Pons (tissue), 1 donor: ENCODE data around the gene MAP3K7.
A peak's percentile ranks its signal among the peaks of the same experiment; 100 is the strongest.

Source experiments
- DNase-seq: peaks from one replicate; pipeline ENCODE4 v3.0.0-alpha.2; 2016; ENCODE audit warnings: low spot score

Gene MAP3K7

DNA sequence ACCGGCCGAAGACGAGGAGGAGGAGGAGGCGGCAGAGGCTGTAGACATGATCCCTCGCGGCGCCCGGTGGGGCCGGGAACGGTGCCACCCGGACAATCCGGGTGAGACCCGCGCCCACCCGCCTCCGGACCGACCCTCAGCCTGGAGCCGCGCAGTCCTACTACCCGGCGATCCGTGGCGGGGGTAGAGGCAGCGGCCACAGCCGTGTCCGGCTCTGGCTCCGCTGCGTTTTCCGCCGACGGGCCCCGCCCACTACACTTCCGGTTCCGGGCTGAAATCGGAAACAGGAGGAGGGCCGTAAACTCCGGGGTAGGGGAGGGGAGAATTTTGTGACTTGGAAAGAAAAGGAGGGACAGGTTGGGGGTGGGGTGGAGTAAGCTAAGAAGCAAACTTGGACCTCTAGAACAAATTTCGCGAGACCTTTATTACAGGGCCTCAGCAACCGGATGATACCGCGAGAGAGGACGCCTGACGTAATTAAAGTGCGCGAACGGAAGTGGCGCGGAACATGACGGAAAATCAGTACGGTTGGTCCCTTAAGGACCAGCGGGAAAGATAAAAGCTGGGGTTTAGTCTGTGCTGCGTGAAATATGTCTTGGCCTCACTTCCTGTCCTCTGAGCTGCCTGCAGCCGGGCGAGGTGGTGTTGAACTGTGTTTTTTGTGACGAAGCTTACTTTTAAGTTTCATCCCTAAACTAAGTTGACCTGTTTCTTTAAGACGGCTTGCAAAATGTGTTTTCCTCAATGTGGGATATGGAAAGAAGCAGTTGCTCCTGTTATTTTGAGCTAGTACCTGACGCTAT is at the start of gene MAP3K7:
Gene MAP3K7, minus strand, starts transcription at position 237 of the 803 bp plus-strand sequence. Its CDS starts 189 bp downstream, at position 48.
- peak; percentile 95 for DNase-seq

DNA sequence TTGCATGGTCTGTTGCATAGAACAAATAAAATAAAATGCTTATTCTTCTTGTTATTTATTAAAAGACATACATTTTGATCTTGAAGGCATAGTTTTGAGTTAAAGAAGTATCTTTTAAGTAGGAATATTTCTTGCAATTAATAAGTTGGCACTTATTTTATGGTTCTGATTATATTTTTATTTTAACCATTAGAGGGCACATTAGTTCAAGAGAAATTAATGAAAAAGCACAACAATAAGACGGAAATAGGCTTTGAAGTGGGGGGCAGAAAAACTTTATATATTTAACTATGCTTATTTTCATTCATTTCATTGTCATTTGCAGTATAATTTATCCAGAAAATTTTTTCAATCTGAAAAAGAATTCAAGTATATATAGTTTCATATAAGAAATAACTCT is 44.2 kb upstream of the MAP3K7 start:
- DNase-seq: no peak

DNA sequence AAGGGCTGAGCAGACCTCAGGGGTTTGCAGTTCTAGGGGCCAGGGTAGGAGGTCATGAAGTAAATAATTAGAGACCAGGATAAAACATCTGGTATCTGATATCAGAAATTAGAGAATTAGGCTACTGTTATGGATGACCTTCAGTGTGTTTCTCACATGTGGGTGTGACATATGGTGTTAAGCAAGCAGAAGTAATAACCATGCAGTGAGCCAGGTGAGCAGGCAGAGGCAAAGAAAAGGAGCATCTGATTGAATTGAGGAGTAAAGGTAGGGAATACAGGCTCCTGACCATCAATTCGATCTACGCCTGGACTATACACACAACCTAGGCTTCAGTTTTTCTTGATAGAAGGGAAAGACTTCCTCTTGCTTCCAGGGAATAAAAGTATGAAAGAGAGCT is 34.7 kb upstream of the MAP3K7 start:
- no peak for DNase-seq

DNA sequence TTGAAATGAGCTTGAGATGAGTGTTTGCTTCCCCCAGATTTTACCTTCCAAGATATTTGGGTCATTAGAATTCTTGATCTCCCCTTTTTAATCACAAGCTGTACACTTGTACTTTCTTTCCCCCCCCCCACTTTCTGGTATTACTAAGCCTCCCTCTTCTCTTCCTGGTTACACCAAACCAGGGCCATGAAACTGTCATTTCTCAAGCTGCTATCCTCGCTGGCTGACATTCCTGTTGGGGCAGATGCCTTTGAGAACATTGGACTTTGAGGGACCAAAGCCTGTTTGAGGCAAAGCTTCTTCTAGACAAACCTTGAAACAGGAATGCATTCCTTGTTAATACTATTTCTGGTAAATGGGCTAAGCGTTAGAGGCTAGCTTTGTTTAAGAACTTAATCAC is 32.3 kb upstream of the MAP3K7 start:
- DNase-seq: no peak

DNA sequence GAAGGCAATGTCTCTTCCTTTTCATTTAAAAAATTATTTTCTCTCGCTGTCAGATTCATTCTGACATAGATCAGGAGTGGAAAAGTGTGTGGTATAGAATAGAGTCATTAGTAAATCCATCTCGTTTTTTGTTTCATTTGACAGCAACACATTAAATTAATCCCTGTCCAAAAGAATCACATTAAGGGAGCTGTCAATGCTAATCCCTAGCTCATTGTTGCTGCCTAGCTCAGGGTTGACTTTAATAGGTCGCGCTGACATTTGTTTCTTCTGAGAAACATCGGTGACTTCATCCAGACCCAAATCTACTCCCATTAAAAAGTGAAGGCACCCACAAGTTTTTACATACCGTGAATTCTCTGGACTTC is 25.4 kb upstream of the MAP3K7 start:
- DNase-seq: no peak

DNA sequence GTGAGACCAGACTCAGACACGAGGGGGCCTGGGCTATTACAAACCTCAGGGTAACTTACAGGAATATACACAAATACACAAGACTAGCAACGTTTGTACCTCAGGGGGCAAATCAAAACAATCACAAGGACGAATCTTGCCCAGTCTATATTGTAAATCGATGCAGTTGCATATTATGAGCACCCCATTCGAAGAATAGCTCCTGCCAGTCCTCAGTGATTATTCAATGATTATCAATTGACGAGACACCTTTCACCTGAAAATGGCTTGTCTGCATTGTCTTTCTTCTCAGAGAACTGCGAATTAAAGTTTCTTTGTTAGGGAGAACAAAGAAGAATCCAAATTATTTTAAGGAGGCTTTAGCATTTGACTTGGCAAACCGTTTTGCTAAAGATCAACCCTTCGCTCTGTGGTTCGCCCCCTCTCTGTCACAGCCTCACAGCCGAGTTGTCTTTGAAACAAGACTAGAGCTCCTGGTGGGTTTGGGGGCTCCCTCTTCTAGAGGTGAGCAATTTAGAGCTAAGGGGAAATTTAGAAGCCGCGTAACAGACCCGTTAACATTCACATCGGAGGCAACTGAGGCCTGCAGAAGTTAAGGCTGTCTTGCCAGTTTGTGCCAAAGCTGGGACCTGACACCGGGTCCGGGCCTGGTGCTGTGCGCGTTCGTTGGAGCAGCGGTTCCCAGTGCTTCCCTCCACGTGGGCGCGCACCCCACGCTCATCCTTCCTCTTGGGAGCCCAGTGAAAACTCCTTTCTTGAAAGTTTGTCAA is 24.9 kb upstream of the MAP3K7 start:
- DNase-seq: no peak

DNA sequence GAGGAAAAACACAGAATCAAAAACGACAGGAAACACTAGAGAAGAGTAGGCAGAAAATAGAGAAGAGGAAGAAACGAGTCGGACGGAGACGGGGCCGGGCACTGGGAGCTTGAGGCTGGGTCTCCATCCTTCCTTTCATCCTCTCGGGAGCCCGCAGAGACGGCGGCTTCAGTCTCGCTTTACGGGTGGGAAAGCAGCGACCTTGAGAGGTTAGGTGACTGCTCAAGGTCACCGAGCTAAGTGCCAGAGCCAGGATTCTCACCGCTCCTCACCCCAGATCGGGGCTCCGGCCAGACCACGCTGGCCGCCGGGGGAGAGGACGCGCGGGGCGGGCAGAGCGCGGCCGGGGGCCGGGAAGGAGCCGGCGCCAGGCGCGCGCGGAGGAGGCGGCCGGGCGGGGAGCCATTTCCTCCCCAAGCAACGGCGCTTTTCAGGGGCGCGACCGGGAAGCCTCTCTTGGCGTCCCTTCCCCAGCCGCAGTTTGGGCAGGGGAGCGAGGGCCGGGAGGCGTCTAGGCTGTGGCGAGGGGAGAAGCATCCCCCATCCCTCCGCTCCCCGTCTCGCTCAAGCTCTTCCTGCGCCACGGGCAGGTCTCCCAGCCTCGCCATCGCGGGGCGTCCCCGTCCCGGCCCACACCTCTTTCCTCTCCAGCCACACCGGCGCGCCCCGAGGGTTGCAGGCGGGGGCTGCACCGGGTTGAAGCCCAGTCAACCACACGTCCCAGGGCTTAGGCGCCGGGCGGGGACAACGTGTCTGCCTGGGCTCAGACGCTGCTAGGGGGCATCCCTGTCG is 24.1 kb upstream of the MAP3K7 start:
- no peak for DNase-seq

DNA sequence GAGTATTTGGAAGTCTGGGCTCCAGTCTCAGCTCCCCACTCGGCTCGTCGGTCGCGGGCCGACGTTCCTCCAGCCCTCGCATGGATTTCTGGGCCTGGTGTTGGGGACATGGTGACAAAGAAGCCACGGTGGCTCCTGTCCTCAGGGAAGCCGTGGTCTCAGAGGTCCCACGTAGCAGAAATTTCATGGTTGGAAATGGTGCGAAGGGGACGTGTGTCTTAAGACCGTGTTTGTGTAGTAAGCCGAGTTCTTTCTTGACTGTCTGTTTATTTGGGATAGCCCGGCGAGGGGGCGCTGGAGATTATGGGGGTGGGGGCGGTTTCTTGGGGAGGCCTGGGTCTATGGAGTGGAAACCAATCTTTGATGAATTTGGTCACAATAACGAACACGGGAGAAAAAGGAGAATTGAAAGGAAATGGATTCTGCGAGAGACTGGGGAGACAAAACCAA is 23.5 kb upstream of the MAP3K7 start:
- DNase-seq: peak; percentile 22

DNA sequence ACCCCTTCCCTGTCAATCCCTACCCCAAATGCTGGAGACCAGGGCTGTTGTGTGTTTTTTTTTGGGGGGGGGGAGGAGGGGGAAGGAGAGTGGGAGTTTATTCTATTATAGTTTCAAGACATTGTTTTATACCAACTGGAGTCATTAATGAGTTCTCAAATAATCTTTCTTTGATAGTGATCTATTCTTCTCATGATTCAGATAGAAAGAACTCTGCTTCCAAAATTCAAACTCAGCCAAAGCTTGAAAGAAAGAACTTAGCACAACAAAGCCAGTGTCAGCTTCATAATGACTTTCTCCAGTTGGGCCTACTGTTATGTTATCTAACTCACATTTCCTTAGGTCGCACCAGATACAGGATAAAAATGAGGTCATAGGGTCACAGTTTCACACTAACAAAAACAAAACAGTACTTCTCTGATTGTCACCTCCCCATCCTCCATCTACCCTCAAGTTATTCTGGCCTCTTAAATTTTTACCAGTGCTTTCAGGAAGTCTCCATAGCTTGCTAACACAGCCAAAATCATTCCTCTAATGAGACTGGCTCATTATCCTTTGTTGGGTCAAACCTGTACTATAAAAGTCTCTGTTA is 19.0 kb upstream of the MAP3K7 start:
- DNase-seq: no peak

DNA sequence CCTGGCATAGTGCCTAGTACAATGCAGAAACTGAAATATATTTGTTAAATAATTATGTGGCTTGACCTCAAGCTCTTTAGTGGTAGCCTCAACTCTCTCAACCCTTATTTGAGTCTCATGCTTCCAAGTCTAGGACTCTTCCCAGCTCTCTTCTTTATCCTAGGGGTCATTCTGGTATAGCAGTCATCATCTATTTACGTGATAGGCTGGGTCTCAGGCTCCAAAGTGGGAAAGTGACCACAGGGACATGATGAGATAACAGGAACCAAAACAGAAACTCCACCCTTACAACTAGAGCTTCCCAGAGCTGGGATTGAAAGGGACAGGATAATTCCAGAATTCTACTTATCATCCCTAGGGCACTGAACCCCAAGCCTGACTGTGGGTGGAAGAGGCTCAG is 17.7 kb upstream of the MAP3K7 start:
- DNase-seq: no peak

DNA sequence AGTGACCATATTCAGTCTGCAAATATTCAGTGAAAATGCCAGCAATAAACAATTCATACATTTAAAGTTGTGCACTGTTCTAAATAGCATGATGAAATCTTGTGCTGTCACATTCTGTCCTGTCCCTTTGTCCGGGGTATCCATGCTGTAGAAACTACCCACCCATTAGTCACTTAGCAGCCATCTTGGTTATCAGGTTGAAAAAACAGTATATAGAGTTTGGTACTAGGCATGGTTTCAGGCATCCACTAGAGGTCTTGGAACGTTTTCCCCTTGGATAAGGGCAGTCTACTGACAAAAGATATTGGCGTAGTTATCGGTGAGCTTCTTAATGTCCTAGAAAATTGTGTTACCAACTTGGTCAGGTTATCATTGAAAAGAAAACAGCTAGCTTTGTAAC is 12.3 kb upstream of the MAP3K7 start:
- no peak for DNase-seq

DNA sequence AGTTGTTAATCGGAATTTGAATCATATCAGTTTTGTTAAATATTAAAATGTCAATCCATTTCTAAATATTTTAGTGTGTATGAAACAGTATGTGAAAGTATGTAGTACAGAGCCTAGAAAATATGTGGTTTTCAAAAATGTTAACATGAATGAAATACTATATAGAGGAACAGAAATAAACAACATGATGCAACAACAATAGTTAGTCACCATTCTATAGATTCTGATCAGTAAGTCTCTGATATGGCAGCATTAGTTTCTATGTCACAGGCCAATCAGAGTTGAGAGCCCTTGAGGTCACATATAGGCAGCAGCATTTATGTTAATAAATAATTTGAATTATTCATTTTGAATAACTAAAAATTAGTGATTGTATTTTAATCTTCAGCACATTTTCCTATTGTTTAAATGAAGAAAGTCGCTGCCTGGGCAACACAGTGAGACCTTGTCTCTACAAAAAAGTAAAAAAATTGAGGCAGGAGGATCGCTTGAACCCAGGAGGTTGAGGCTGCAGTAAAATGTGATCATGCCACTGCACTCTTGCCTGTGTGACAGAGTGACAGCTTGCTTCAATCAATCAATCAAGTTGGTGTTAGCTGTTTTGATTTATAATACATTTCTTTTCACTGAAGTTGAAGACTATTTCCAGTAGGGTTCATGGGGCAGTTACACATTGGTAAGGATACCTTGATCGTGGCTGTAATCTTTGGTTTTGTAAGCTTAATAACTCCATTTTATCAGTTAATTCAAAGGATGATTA is 11.5 kb upstream of the MAP3K7 start:
- DNase-seq: no peak

DNA sequence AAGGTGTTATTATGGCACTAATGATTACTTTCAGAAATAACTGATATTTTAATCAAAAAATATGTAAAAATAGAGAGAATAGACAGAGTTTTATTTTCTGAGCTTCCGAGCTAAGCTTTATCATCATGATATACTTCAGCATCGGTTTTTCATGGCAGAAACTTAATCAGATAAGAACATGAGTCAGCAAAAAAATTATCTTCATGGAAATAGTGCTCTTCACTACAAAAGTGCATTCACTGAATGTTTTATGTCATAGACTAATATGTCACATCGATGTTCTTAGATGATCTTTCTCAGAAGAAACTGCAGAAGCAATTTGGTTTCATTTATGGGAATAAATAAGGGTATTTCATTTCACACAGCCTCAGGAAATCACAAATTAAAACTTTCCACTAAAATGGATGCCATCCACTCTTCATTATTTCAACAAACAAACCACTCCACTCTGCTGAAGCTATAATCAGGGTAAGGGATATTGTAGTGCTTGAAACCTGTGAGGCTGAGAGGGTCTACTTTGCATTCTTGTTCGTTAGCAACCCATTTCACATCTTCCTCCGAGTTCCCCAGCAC is 10.2 kb upstream of the MAP3K7 start:
- no peak for DNase-seq

DNA sequence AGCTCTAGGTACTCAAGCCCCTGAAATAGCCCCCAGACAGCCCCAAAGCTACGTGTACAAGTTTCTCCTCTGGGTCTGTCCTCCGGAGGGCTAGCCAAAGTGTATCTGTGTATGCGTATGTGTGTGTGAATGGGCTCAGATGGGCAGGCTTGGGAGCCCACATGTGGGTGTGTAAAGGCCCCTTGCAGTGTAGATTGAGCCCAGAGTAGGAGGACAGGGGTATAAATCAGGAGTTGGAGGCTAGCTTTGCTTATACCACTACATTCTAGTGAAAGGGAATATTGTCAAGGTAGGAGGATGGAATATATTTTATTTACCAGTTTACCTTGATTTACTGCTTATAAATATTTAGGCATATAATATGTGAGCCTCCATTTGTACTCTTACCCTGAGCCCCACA is 9.0 kb upstream of the MAP3K7 start:
- DNase-seq: no peak

DNA sequence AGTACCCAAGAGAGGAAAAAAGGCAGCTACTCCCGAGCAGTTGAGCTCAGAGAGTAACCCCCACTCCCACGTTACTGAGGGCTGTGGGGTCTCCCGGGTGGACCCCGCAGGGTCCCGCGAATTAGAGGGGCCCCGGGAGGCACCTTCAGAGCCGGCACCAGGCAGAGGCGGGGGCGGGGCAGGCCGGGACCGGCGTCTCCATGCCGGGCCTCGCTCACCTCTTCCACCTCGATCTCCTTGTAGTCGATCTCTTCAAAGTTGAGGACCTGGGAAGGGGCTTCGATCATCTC is 381 bp downstream of the MAP3K7 start:
- peak; percentile 6 for DNase-seq

DNA sequence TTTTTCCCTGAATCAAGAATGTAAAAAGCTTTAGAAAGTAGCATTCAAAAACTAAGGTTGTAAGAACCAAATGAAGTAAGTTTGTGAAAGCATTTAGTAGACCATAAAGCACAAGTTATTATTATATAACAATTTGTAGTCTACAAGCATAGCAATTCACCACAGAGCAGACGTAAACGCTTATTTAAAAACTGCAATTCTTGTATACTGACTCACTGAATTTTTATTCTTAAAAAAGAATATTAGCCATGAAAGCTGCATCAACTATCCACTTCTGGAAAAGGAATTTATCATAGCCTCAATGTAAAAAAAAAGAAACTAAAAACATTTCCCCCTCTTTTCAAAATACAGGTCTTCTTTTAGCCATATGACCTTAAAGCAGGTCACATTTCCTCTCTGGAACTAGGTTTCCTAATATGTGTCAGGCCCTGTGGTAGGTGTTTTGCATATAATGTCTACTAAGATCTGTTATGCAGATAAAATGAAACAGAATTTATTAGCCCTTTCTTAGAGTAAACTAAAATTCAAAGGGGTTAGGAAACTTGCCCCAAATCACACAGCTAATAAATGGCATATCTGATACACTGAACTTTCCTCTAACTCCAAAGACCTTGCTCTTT is 2.1 kb downstream of the MAP3K7 start:
- no peak for DNase-seq

DNA sequence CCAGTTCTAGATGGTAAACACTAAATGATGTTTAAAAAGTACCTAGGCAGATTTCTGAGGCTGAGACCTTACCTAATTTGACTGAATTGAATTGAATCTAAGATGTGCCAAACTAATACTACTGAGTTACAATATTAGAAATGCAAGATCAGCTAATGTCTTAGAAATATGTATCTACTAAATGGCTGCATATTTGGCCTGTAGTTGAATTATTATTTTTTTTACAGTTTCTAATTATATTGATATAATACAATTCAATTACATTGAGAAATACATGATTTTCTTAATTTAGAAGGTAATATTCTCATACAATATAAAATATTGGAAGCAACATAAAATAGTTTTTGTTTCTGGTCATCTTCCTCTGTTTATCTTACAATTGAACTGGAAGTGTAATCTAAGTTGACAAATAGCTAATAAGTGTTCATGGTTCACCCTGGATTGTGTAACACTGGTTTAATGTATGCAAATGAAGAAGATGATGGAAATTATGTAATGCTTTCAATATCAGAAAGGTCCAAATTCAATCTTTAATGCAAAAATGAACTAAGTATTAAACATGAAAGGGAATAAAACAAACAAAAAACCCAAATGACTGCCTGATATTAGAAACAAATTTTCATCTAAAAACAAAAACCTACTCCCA is 2.9 kb downstream of the MAP3K7 start:
- no peak for DNase-seq

DNA sequence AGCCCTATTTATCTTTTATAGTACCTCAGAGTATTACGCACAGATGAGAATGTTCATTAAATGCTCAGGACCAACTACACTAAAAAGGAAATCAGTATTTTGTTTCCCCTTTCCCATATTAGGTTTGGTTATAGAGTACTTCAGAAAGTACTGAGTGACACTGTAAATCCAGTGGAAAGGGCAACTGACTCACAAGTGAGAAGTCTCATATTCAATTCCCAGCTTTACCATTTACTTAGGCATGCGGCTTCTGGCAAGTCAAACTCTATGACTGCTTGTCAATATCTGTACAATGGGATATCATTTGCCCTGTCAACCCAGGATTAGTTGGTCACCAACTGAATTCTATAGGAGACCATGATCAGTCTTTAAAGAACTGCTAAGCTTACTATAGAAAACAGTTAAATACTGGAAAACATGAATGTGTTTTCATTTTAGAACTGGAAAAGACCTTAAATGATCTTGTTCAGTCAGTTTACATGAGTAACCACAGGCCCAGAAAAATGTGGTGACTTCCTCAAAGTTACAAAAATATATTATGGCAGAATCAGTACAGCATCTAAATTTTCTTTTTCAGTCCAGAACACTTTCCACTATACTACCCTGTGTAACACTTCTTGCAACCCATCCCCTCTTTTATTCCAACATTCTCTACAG is 3.6 kb downstream of the MAP3K7 start:
- no peak for DNase-seq

DNA sequence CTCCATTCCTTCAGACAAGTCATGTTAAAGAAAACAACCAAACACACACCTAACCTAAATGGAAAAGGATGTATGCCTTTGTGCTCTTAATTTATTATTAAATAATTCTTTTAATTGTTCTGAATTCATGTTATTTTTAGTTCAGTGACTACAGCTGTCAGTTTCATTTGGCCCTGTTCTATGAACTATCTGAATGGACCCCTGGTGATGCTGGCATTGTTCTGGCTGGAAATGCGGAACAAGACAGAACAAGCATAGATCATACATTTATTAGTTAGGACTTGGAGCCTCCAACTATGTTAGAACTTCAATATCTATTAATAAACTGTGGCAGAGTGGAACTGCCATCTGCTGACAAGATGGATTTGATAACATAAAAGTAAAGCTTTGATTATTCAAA is 5.7 kb downstream of the MAP3K7 start:
- no peak for DNase-seq
